Ascending aorta (tissue), 2 donors: Measurements from ENCODE around the gene STX11. TPM values are rescaled to one million over a fixed set of nuclear protein-coding genes. Genes with fewer than 3 reads are reported as not detected.

Experiments used
- DNase-seq, 2 donors: peaks; one replicate each; pipeline ENCODE4 v3.0.0-alpha.2; 2019; ENCODE audit warnings: low spot score in 2 of 2
- H3K27ac ChIP-seq, 2 donors: fragments of 200-600 bp; sonication (generic); one replicate each; pipeline ENCODE4 v1.5.1; 2016 to 2017; ENCODE audit warnings: mild to moderate bottlenecking in 1 of 2
- H3K27me3 ChIP-seq: fragments of 200-600 bp; sonication (generic); one replicate; pipeline ENCODE4 v1.5.1; 2017
- H3K36me3 ChIP-seq, 2 donors: fragments of 200-600 bp; sonication (generic); one replicate each; pipeline ENCODE4 v1.5.1; 2016
- H3K4me1 ChIP-seq, 2 donors: fragments of 200-600 bp; sonication (generic); one replicate each; pipeline ENCODE4 v1.5.1; 2016 to 2017; ENCODE audit warnings: mild to moderate bottlenecking in 1 of 2
- H3K4me3 ChIP-seq, 2 donors: fragments of 200-600 bp; sonication (generic); one replicate each; pipeline ENCODE4 v1.5.1; 2016 to 2017; ENCODE audit warnings: mild to moderate bottlenecking in 1 of 2
- H3K9me3 ChIP-seq, 2 donors: fragments of 200-600 bp; sonication (generic); one replicate each; pipeline ENCODE4 v1.5.1; 2016
- intact Hi-C: fragments of 100-400 bp; cut with DNase I; formaldehyde crosslinking; loops from one replicate; pipeline ENCODE4 v1.15.1; 2023
- total RNA-seq: library from RNA; depleted of rRNA; stranded (reverse); fragments of >200 nt; gene quantifications from one replicate; pipeline ENCODE4 v1.1.0, GENCODE V29; 2016
- TF ChIP-seq, protein P1 (sequence below), 3 experiments: fragments of 200-600 bp in 2 of 3; fragments of 450-650 bp in 1 of 3; sonication (generic) in 2 of 3; IDR thresholded peaks; one replicate each; pipeline ENCODE4 v1.5.1; 2016 to 2019; ENCODE audit warnings: antibody characterized with exemption in 3 of 3, mild to moderate bottlenecking in 1 of 3, moderate library complexity in 1 of 3

The STX11 gene
- total RNA-seq, 1 donor from 2014 or later, result 29.5 TPM

DNA sequence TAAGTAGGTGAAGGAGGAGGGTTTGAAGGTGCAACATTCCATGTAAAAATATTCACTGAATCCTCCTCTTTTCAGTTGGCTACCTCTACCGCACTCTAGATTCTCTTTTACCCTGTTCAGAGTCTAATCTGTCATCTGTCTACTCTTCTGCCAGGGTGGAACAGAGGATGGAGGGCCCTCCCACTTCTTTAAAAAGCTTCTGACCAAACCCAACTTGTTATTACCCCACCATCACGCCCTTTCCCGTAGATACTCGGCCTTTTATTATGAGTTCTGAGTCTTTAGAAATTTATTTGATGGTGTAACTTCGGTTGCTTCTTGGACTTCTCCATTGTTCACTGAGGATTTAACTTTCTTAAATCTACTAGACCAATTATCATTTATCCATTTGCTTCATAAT lies 11.7 kb downstream of the STX11 start:
- TF ChIP-seq, protein P1, sequence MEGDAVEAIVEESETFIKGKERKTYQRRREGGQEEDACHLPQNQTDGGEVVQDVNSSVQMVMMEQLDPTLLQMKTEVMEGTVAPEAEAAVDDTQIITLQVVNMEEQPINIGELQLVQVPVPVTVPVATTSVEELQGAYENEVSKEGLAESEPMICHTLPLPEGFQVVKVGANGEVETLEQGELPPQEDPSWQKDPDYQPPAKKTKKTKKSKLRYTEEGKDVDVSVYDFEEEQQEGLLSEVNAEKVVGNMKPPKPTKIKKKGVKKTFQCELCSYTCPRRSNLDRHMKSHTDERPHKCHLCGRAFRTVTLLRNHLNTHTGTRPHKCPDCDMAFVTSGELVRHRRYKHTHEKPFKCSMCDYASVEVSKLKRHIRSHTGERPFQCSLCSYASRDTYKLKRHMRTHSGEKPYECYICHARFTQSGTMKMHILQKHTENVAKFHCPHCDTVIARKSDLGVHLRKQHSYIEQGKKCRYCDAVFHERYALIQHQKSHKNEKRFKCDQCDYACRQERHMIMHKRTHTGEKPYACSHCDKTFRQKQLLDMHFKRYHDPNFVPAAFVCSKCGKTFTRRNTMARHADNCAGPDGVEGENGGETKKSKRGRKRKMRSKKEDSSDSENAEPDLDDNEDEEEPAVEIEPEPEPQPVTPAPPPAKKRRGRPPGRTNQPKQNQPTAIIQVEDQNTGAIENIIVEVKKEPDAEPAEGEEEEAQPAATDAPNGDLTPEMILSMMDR (IDR thresholded peaks at IDR 0.05), result no peak

DNA sequence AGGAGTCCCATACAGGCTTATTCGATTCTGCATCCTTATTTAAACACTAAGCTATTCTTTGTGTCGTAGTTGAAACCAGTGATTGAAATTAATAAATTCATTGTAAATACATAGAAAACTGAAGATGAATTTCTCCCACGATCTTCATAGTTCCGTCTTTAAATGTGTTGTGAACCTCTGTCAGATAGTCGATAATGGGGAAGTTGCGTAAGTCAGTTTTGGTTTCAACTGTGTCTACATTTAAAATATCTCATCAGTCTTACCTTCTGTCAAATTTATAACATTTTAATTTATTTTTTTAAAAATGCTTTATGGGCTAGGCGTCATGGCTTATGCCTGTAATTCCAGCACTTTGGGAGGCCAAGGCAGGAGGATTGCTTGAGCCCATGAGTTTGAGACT lies 12.7 kb downstream of the STX11 start:
- peaks cover 0 to 6% of the 10 kb centered on the region in 2 donors for H3K4me1 ChIP-seq
- DNase-seq, result no peak
- H3K27ac ChIP-seq, result no peak overlapping the region
- intact Hi-C loops, result no loop called here
- TF ChIP-seq, protein P1 (IDR thresholded peaks at IDR 0.05), result no peak
- no peaks in the 10 kb centered on the region for H3K27me3 ChIP-seq
- no peaks in the 10 kb centered on the region for H3K9me3 ChIP-seq
- no peaks in the 10 kb centered on the region for H3K36me3 ChIP-seq
- H3K4me3 ChIP-seq, result no peak overlapping the region

More for the DNA sequence above, 11.7 kb downstream of the STX11 start:
- intact Hi-C loops, result no loop called here
- no peaks in the 10 kb centered on the region for H3K9me3 ChIP-seq
- H3K4me1 ChIP-seq, result peaks cover 0 to 7% of the 10 kb centered on the region in 2 donors
- no peaks in the 10 kb centered on the region for H3K27me3 ChIP-seq
- no peaks in the 10 kb centered on the region for H3K36me3 ChIP-seq
- no peak overlapping the region for H3K4me3 ChIP-seq
- DNase-seq, result no peak
- H3K27ac ChIP-seq, result no peak overlapping the region

DNA sequence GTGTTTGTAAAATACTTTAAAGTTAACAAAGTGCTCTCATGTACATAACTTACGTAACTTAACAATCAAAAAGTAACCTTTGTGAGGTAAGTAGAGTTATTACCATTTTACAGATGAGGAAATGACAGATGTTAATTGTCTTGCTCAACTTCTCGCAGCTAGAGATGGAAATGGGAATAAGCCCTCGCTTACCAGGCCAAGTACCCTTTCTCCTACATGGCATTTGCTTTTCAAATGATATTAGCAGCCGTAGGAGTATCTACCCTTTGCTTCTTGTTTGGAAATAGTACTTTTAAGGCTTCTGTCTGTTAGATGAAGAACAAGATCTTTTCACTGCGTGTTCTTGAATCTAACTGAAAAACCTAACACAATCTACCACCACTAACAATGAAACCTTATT lies 15.5 kb downstream of the STX11 start:
- Histone ChIP-seq H3K4me1 (no peaks in the 10 kb centered on the region), H3K27me3 (no peaks in the 10 kb centered on the region), H3K4me3 (no peak overlapping the region), H3K36me3 (no peaks in the 10 kb centered on the region), H3K27ac (no peak overlapping the region), H3K9me3 (no peaks in the 10 kb centered on the region)
- intact Hi-C loops, result no loop called here
- no peak for DNase-seq
- TF ChIP-seq, protein P1 (IDR thresholded peaks at IDR 0.05), result no peak

DNA sequence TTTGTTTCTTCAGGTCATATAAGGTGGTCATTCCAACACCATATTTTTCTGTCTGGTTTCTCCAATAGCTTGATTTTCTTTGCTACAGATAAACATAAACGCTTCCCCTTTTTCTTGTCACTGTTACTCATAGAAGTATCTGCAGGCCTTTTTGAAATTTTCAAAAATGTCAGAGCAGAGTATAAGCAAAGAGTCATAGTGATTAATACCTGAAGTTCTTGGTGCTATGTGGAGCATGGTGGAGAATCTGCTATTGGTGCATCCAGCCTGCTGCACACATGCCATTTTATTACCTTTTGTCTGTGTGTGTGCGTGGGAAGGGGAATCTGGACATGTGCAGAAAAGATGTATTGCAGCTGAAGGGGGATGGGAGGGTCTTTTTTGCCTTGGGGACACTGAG lies 19.7 kb downstream of the STX11 start:
- intact Hi-C loops, result no loop called here
- no peak overlapping the region for H3K27ac ChIP-seq
- H3K27me3 ChIP-seq, result no peaks in the 10 kb centered on the region
- TF ChIP-seq, protein P1 (IDR thresholded peaks at IDR 0.05), result no peak
- DNase-seq, result no peak
- H3K4me1 ChIP-seq, result no peaks in the 10 kb centered on the region
- no peaks in the 10 kb centered on the region for H3K9me3 ChIP-seq
- H3K4me3 ChIP-seq, result no peak overlapping the region
- no peaks in the 10 kb centered on the region for H3K36me3 ChIP-seq

DNA sequence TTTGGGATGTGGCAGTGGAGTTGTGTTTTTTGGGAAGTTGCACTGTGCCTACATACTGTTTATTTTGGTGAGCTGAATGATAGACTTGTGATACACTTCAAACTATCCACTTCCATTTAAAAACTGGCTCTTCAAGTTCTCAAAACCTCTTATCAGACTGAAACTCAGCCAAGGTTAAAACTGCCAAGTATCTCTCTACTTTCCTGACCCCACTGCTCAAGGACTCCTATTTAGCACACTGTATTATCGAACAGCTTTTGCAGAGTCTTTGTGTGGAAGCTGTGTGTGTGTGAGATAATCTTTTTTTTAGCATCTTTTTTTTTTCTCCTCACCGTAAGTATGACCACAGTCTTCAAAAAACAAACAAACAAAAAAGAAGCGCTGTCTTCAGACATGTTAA lies 21.1 kb downstream of the STX11 start:
- TF ChIP-seq, protein P1 (IDR thresholded peaks at IDR 0.05), result no peak
- H3K9me3 ChIP-seq, result no peaks in the 10 kb centered on the region
- no peak for DNase-seq
- H3K4me1 ChIP-seq, result no peaks in the 10 kb centered on the region
- H3K36me3 ChIP-seq, result no peaks in the 10 kb centered on the region
- H3K27ac ChIP-seq, result no peak overlapping the region
- intact Hi-C loops, result no loop called here
- no peaks in the 10 kb centered on the region for H3K27me3 ChIP-seq
- no peak overlapping the region for H3K4me3 ChIP-seq

DNA sequence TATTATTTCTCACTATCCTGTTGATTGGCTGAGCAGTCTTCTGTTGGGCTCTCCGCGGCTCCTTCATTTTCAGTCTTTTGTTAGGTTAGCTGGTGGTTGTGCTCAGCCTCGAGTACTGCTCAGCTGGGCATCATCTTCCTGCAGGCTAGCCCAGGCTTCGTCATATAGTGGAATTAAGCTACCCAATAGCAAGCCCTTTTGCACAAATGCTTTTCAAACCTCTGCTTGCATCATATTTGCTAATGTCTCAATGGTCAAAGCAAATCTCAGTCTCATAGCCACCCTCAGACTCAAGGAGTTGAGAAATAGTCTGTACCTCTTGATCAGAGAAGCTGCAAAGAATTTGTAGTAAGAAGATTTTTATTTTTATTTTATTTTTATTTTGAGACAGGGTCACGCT lies 23.7 kb downstream of the STX11 start:
- H3K4me3 ChIP-seq, result no peak overlapping the region
- H3K27me3 ChIP-seq, result no peaks in the 10 kb centered on the region
- intact Hi-C loops, result no loop called here
- H3K9me3 ChIP-seq, result no peaks in the 10 kb centered on the region
- no peaks in the 10 kb centered on the region for H3K36me3 ChIP-seq
- TF ChIP-seq, protein P1 (IDR thresholded peaks at IDR 0.05), result no peak
- no peaks in the 10 kb centered on the region for H3K4me1 ChIP-seq
- H3K27ac ChIP-seq, result no peak overlapping the region
- no peak for DNase-seq
